ENCODE data around the gene PDLIM1. TPM values are rescaled to one million over a fixed set of nuclear protein-coding genes. Genes with fewer than 3 reads are reported as not detected.

Gene PDLIM1
- total and polyA plus RNA-seq, 2 of the 13 experiments (the other 11 are each of a cell fraction or from before 2014, with no cell fraction given) = 119 to 123 TPM

DNA sequence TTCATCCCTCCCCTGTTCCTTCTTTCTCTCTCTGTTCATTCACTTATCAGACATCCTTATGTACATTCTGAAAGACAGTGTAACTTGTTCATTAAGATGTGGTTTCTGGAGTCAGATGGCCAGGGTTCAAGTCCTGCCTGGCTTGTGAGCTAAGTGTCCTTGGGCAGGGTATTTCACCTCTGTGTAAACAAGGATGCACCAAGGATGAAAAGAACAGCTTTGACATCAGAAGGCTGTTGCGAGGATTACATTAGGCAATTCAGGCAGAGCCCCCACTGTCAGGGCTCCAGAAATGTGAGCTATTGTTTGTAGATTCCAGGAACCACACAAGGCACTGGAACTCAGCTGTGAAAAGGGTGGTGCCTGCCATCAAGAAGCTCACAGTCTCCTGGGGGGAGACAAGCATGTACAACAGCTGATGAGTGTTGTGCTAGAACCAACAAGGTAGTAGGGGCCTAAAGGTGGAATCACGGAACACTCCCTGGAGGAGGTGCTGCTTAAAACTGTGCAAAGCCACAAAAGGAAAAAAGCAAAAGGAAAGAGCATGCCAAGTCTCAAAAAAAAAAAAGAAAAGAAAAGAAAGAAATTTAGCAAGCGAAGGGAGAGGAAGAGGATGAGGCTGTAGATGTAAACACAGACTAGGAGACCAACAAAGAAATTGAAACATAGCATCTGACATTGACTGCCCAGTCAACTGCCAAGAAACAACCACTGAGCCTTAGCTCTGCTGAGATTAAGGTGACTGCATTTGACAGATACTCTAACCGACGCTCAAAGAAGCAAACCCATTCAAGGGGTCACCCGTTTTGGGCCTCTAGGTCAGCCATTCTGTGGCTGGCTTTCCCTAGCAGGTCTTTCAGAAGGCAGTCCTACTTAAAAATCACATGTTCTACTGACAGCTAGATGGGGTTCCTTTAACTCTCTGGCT lies 12.5 kb downstream of the PDLIM1 start (continued):
- TF ChIP-seq ZNF772 (CRISPR knock-in tag; IDR thresholded peaks at IDR 0.05) = peak; percentile 77; the same call in 1 of the 2 replicates
- TF ChIP-seq, protein P1, sequence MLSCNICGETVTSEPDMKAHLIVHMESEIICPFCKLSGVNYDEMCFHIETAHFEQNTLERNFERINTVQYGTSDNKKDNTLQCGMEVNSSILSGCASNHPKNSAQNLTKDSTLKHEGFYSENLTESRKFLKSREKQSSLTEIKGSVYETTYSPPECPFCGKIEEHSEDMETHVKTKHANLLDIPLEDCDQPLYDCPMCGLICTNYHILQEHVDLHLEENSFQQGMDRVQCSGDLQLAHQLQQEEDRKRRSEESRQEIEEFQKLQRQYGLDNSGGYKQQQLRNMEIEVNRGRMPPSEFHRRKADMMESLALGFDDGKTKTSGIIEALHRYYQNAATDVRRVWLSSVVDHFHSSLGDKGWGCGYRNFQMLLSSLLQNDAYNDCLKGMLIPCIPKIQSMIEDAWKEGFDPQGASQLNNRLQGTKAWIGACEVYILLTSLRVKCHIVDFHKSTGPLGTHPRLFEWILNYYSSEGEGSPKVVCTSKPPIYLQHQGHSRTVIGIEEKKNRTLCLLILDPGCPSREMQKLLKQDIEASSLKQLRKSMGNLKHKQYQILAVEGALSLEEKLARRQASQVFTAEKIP (CRISPR knock-in tag; IDR thresholded peaks at IDR 0.05; ENCODE audit: borderline replicate concordance) = no peak
- no peak for TF ChIP-seq POLR2A (IDR thresholded peaks at IDR 0.05; ENCODE audit: insufficient read depth in 1 of 2, low read depth in 2 of 2, low read length in 2 of 2)
- TF ChIP-seq ZNF337 (CRISPR knock-in tag; IDR thresholded peaks at IDR 0.05; ENCODE audit: borderline replicate concordance, low read depth) = 0 out of 2 replicates have a peak, but pooled peaks have one; percentile 49
- TF ChIP-seq BCL6 (CRISPR knock-in tag; IDR thresholded peaks at IDR 0.05) = peak; percentile 94
- TF ChIP-seq, protein P2, sequence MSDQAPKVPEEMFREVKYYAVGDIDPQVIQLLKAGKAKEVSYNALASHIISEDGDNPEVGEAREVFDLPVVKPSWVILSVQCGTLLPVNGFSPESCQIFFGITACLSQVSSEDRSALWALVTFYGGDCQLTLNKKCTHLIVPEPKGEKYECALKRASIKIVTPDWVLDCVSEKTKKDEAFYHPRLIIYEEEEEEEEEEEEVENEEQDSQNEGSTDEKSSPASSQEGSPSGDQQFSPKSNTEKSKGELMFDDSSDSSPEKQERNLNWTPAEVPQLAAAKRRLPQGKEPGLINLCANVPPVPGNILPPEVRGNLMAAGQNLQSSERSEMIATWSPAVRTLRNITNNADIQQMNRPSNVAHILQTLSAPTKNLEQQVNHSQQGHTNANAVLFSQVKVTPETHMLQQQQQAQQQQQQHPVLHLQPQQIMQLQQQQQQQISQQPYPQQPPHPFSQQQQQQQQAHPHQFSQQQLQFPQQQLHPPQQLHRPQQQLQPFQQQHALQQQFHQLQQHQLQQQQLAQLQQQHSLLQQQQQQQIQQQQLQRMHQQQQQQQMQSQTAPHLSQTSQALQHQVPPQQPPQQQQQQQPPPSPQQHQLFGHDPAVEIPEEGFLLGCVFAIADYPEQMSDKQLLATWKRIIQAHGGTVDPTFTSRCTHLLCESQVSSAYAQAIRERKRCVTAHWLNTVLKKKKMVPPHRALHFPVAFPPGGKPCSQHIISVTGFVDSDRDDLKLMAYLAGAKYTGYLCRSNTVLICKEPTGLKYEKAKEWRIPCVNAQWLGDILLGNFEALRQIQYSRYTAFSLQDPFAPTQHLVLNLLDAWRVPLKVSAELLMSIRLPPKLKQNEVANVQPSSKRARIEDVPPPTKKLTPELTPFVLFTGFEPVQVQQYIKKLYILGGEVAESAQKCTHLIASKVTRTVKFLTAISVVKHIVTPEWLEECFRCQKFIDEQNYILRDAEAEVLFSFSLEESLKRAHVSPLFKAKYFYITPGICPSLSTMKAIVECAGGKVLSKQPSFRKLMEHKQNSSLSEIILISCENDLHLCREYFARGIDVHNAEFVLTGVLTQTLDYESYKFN (CRISPR knock-in tag; conservative IDR thresholded peaks at IDR 0.05) = peak; percentile 87
- TF ChIP-seq CREB1 (IDR thresholded peaks at IDR 0.05) = no peak; the same call in 1 of the 2 replicates
- peak; percentile 74 for TF ChIP-seq CREB1 (CRISPR knock-in tag; IDR thresholded peaks at IDR 0.05)
- no peak for TF ChIP-seq ZFX (CRISPR knock-in tag; IDR thresholded peaks at IDR 0.05; ENCODE audit: low read depth)
- TF ChIP-seq, protein P3, sequence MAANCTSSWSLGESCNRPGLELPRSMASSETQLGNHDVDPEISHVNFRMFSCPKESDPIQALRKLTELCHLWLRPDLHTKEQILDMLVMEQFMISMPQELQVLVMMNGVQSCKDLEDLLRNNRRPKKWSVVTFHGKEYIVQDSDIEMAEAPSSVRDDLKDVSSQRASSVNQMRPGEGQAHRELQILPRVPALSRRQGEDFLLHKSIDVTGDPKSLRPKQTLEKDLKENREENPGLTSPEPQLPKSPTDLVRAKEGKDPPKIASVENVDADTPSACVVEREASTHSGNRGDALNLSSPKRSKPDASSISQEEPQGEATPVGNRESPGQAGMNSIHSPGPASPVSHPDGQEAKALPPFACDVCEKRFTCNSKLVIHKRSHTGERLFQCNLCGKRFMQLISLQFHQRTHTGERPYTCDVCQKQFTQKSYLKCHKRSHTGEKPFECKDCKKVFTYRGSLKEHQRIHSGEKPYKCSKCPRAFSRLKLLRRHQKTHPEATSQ (CRISPR knock-in tag; IDR thresholded peaks at IDR 0.05; ENCODE audit: borderline replicate concordance) = peak; percentile 73; the same call in 1 of the 2 replicates
- TF ChIP-seq RFX3 (CRISPR knock-in tag; IDR thresholded peaks at IDR 0.05) = no peak
- TF ChIP-seq ZNF570 (CRISPR knock-in tag; IDR thresholded peaks at IDR 0.05; ENCODE audit: borderline replicate concordance) = no peak
- peak; percentile 86 for TF ChIP-seq TCF7L2 (IDR thresholded peaks at IDR 0.05; ENCODE audit: low read depth, low read length)
- no peak for TF ChIP-seq ZNF563 (CRISPR knock-in tag; IDR thresholded peaks at IDR 0.05)
- TF ChIP-seq TSC22D2 (CRISPR knock-in tag; IDR thresholded peaks at IDR 0.05; ENCODE audit: borderline replicate concordance) = no peak
- TF ChIP-seq RORA (CRISPR knock-in tag; IDR thresholded peaks at IDR 0.05) = no peak
- TF ChIP-seq MAZ (IDR thresholded peaks at IDR 0.05; ENCODE audit: borderline replicate concordance, low read depth, low read length) = peak; percentile 32; the same call in 1 of the 2 replicates
- peak; percentile 14; the same call in 1 of the 2 replicates for TF ChIP-seq MAZ (CRISPR knock-in tag; IDR thresholded peaks at IDR 0.05; ENCODE audit: low read depth)
